ENCODE results near the gene RTL10.

RTL10 gene

DNA sequence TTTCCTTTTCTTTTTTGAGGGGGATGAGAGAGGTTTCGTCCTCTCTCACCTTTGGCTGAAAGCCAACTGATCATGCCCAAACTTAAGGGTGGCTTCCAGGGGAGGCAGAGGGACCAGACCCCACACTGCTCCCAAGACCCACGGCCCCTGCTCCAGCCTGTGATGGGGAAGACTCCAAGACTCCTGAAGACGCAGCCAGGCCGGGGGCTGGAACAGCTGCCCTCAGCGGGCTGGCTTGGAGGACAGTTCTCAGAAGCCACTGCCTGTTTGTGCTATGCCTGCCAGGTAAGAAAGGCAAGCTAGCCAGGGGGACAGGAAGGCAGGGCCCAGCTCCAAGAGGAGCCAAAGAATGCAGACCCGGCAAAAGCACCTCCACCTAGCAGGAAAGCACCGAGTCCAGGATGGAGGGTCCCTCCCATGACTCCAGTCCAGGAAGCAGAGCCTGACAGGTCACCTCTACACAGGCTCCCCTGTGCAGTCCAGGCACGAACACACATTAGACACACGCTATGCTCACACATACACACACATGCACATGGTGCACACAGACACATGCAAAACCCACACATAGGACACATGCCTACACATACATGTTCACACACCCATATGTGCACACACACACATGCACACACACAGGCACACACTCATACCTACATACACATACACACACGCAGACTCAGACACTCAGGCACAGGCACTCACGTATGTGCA, 31.3 kb downstream of the RTL10 start:
- no peak for DNase-seq (ENCODE audit: low read depth in 2 of 2)

- DNase-seq (ENCODE audit: low read depth in 2 of 2) = no peak
These were observed 32.2 kb downstream of the RTL10 start for GRCh38 chr22:19822301-19823117.

- DNase-seq (ENCODE audit: low read depth in 2 of 2) = no peak
These were observed 33.0 kb downstream of the RTL10 start for GRCh38 chr22:19821523-19822300.

- no peak for DNase-seq (ENCODE audit: low read depth in 2 of 2)
These were observed 33.7 kb downstream of the RTL10 start for GRCh38 chr22:19820880-19821522.

DNA sequence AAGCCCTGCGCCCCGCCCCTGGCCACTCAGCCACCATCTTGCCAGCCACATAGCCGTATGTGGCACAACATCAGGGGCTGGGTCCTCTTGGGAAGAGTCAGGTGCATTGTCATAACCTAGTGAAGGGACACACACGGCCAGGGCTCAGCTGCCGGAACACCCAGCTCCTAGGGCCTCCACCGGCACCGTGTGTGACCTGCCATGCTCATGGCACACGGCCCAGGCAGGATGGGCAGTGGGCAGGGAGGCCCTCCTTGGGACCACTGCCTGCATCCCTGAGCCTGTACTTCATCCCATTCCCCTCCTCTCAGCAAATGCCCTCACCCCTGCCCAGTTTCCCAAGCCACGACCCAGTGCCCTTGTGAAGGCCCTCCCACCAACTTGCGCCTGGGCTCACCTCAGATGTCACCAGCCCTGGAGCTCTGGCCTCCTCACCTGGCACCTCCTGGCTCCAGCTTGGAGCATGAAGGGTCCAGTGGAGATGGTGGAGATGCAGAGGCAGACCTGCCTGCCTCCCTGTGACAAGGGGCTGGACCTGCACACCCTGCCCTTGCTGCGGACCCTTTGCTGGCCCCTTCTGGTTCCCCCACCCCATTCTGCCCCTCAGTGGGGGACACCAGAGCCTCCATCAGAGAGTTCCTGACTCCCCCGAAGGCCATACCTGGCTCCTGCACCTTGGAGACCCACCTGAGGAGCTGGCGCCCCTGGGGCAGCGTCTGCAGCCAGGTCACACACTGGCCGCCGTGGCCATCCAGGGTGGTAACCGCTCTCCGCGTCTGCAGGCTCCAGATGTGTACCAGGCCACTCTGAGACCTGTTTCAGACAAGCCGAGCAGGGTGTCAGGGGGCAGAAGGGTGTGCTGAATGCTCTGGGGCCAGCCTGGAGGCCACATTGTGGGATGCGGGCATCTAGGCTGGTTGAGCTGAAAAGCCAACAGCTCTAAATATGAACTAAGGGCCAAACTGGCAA, 34.5 kb downstream of the RTL10 start:
- DNase-seq (ENCODE audit: low read depth in 2 of 2) = no peak

DNA sequence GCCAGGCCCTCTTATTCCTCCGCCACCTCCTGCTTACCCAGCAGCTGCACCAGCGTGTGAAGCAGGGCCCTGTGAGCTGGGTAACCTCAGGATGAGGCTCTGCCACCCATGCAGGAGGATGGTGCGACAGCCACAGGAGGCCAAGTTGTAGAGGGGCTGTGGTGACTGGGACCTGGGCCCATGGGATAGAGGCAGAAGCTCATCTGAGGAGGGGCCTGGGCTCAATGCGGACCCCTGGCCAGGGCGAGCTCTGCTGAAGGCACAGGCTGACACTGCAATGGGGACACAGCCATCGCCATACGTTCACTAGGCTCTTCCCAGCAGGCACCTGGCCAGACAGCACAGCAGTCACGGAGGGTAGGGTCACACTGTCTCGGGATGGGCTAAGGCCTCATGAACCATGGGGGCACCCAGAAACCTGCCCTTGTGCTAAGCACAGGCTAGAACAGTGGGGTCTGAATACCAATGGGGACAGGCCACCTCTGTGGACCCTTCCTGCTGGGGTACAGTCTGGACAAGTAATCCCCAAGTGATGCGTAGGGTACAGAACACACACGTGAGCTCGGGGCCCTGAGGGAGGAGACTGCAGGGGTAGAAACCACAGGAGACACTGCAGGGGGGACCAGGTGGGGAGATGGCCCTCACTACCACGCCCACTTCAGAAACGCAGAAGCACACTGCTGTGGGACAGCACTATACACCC, 35.3 kb downstream of the RTL10 start:
- no peak for DNase-seq (ENCODE audit: low read depth in 2 of 2)

DNA sequence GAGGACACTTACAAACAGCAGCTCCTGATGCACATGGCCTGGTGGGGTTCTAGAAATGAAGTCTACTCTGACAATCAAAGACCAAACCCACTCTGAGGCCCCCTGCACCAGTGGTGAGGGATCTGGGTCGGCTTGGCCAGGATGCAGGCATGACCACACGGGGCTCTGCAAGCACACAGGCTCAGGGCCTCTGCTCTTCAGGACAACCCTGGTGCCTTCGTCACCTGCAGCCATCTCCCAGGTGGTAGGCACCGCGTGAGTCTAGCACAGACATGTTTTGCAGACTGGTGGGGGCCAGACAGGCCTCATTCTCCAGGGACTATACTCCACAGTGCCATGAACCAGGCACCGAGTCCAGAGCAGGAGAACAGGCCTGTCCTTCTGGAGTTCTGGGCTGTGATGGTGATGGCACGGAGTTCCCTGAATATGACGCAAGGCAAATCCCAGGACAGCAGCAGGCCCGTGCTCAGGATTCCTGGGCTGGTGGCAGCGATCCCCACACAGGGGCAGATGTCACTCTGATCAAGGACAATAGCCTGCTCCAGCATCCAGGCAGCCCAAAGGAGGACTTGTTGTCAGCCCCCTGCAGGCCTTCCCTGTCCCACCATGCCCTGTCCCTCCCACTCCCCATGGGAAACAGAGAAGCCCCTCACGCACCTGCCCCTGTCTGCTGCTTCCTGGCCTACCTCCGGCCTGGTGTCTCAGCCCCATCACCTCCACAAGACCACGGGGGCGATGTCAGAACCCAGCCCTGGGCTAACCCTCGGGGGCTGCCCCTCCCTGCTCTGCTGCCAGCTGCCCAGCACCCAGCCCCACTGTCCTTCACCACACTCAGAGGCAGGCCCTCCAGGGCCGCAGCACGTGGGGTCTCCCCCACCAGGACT, 36.1 kb downstream of the RTL10 start:
- no peak for DNase-seq (ENCODE audit: low read depth in 2 of 2)

GRCh38 chr22:19816372-19817119, 38.1 kb downstream of the RTL10 start:
- no peak for DNase-seq (ENCODE audit: low read depth in 2 of 2)

- DNase-seq (ENCODE audit: low read depth in 2 of 2) = no peak
These were observed 38.8 kb downstream of the RTL10 start for GRCh38 chr22:19815823-19816290.

GRCh38 chr22:19815093-19815822, 39.4 kb downstream of the RTL10 start:
- DNase-seq (ENCODE audit: low read depth in 2 of 2) = no peak

DNA sequence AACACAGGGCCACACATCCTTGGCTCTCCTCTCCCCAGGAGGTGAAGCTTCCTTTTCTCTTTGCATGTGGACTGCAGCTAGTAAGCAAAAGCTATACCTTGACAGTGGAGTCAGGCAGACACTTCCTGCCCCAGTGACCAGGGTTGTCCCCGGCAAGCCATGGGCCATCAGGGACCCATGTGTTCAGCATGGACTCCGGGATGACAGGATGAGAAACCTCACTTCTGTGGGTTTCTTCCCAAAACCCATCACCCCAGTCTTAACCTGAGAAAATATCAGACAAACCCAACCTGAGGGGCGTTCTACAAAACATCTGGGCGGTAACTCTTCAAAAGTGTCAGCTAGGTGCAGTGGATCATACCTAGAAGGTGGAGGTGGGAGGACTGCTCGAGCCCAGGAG, 40.2 kb downstream of the RTL10 start:
- no peak for DNase-seq (ENCODE audit: low read depth in 2 of 2)

- no peak for DNase-seq (ENCODE audit: low read depth in 2 of 2)
These were observed 41.8 kb downstream of the RTL10 start for GRCh38 chr22:19812910-19813309.

DNA sequence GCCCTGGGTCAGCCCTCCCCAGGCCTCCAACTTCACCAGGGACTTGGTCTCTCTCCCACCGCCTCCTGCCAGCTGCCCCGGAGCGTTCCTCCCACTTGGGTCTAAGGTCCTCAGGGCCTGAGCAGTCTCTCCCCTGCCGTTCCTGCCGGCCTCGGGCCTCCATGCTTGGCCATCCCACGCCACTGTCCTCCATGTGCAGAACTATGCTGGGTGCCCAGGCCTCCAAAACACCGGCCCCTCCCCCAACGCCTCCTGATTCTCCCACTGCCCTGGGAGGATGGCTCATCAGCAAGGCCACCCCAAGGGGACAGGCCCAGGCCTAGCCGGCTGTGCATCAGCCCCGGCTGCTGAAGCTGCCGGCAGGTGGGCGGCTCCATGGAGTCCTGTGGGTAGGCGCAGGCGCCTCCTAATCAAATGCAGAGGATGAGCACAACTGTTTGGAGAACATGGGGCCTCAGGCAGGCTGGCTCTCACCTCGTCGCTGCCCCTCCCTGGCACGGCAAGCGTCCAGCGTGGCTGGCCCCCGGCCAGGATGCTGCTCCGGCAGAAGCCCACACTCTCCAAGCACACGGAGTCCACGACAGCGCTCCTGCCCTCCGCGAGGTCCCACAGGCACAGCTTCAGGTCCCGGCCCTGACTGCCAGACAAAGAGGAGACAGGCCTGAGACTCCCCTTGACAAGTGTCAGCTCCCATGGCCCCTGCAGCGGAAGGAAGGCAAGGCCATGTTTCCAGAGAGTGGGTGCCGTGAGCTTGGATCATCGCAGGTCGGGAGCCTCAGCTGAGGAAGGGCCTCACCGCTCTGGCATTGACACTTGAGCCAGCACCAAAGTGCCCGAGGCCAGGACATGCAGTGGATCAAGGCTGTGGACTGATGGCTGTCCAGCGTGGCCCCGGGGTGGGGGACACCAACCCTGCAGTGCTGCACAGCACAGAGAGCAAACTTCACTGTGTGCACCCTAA, 42.6 kb downstream of the RTL10 start:
- DNase-seq (ENCODE audit: low read depth in 2 of 2) = no peak

GRCh38 chr22:19811211-19811621, 43.5 kb downstream of the RTL10 start:
- no peak for DNase-seq (ENCODE audit: low read depth in 2 of 2)

DNA sequence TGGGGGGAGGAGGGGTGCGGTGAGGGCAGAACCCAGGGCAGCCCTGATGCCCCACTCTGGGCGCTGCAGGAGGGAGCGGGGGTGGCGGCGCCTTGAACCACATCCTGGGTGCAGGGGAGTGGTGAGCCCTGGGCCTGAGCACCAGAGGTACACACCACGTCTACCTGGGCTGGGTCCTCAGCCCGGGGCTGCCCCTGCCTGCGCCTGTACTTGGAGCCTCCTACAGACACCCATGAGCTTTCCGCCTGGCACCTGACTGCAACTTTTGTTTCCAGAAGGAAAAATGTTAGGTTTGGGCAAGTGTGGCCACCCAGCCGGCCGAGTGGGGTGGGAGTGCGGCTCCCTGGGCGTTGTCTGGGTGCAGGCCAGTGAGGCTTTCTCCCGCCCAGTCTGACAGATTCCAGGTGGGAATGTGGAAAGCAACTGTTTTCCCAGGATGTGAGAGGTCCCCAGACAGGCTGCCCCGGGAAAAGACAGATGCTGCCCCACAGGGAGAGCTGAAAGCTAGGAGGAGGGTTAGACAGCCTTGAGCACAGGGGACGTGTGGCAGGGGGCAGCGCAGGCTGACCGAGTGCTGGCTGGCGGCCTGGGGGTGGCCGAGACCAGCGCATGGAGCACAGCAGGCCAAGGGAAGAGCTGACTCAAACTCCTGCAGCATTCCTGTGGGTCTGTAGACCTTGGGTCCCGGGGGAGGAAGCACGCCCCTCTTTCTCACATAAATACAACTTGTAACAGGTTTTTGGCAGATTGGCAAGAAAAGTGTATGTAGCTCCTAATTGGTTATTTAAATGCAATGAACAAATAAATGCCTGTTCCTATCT, 44.1 kb downstream of the RTL10 start:
- DNase-seq (ENCODE audit: low read depth in 2 of 2) = no peak

GRCh38 chr22:19809741-19810140, 44.9 kb downstream of the RTL10 start:
- DNase-seq (ENCODE audit: low read depth in 2 of 2) = no peak

All from activated CD4-positive, alpha-beta T cell treated with anti-CD3 and anti-CD28 coated beads for 24 hours (primary cell).